Measurements from ENCODE around the gene CLSTN1. TPM values are rescaled to one million over a fixed set of nuclear protein-coding genes. Genes with fewer than 3 reads are reported as not detected.

Gene CLSTN1
- total and polyA plus RNA-seq, 2 of the 13 experiments (the other 11 are each of a cell fraction or from before 2014, with no cell fraction given) = 19.7 to 29.8 TPM

DNA sequence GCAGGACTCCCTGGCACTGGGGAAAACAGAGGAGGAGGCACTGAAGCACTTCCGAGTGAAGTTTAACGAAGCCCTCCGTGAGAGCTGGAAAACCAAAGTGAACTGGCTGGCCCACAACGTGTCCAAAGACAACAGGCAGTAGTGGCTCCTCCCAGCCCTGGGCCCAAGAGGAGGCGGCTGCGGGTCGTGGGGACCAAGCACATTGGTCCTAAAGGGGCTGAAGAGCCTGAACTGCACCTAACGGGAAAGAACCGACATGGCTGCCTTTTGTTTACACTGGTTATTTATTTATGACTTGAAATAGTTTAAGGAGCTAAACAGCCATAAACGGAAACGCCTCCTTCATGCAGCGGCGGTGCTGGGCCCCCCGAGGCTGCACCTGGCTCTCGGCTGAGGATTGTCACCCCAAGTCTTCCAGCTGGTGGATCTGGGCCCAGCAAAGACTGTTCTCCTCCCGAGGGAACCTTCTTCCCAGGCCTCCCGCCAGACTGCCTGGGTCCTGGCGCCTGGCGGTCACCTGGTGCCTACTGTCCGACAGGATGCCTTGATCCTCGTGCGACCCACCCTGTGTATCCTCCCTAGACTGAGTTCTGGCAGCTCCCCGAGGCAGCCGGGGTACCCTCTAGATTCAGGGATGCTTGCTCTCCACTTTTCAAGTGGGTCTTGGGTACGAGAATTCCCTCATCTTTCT lies 96.7 kb downstream of the CLSTN1 start:
- Histone ChIP-seq H3K4me3 (replicated peaks in 1 of 3; ENCODE audit: insufficient read depth in 1 of 3, low read depth in 2 of 3, low read length in 3 of 3) (no peak overlapping the region), H3K4me2 (ENCODE audit: low read depth, low read length) (no peak overlapping the region), H3K36me3 (replicated peaks in 1 of 2; ENCODE audit: control insufficient read depth in 1 of 2, insufficient read depth in 2 of 2, low read length in 2 of 2) (peaks cover 46 to 78% of the 10 kb centered on the region in 2 experiments), H3K27ac (ENCODE audit: extremely low read length, insufficient read depth, low read length) (no peak overlapping the region), H3K9me3 (ENCODE audit: low read length) (peaks cover 12% of the 10 kb centered on the region; the same call in 1 of the 2 replicates), H3K4me1 (ENCODE audit: insufficient read depth, low read length) (no peaks in the 10 kb centered on the region), H2AFZ (ENCODE audit: low read length) (no peak overlapping the region), H3K9ac (ENCODE audit: insufficient read depth, low read depth, low read length) (no peak overlapping the region), H3K27me3 (ENCODE audit: control insufficient read depth in 1 of 2, insufficient read depth in 2 of 2, low read length in 2 of 2) (no peaks in the 10 kb centered on the region), H3K79me2 (ENCODE audit: insufficient read depth, low read length) (no peaks in the 10 kb centered on the region), H4K20me1 (ENCODE audit: insufficient read depth, low read length) (no peaks in the 10 kb centered on the region)
- TF ChIP-seq AGO2 (optimal IDR thresholded peaks at IDR 0.05; ENCODE audit: low read depth, low read length) (peak; percentile 31), ZNF660 (CRISPR knock-in tag; IDR thresholded peaks at IDR 0.05; ENCODE audit: borderline replicate concordance, low read depth) (no peak)
- FAIRE-seq (no peak), ATAC-seq (no peak), DNase-seq (ENCODE audit: low spot score) (no peak)
- no TSS peak for BruUV-seq (replicated peaks)
- in situ Hi-C loops (cut with HindIII; ENCODE audit: extremely low pct_ligation_motif_present, low pct_unique_long_range_greater_than_20kb) (no loop called here), intact Hi-C loops (cut with micrococcal nuclease; ENCODE audit: unreplicated experiment) (no loop called here)
- ChIA-PET CTCF (ENCODE audit: low intra/inter-chr PET ratio, low total read pairs) (no interaction called here), POLR2A (interaction anchor here (1.3 kb wide), 1 partner anchor 9 kb away, joined by 4 read pairs; no protein-coding TSS in a partner anchor)
- 85% methylated on average over 18 of the region's 25 CpGs for whole genome bisulfite sequencing (ENCODE audit: low lambda C conversion rate)

DNA sequence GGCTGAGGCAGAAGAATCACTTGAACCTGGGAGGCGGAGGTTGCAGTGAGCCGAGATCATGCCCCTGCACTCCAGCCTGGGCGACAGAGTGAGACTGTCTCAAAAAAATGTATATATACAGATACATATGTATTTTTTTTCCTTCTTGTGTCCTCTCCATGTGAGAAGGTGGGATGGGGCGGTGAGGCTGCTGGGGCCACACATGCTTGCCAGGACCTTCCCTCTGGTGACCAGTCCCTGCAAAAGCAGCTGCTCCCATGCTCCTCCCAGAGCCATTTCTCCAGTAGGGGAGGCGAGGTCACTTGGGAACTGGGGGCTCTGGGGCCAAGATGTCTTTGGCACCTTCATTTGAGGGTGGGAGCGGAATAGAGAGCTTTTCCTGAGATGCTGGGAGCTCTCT lies 97.4 kb downstream of the CLSTN1 start:
- Histone ChIP-seq H3K4me1 (ENCODE audit: insufficient read depth, low read length) (no peaks in the 10 kb centered on the region), H4K20me1 (ENCODE audit: insufficient read depth, low read length) (no peaks in the 10 kb centered on the region), H3K79me2 (ENCODE audit: insufficient read depth, low read length) (no peaks in the 10 kb centered on the region), H3K4me3 (replicated peaks in 1 of 3; ENCODE audit: insufficient read depth in 1 of 3, low read depth in 2 of 3, low read length in 3 of 3) (no peak overlapping the region), H3K9ac (ENCODE audit: insufficient read depth, low read depth, low read length) (no peak overlapping the region), H3K9me3 (ENCODE audit: low read length) (peaks cover 12% of the 10 kb centered on the region; the same call in 1 of the 2 replicates), H3K27me3 (ENCODE audit: control insufficient read depth in 1 of 2, insufficient read depth in 2 of 2, low read length in 2 of 2) (no peaks in the 10 kb centered on the region), H2AFZ (ENCODE audit: low read length) (no peak overlapping the region), H3K27ac (ENCODE audit: extremely low read length, insufficient read depth, low read length) (no peak overlapping the region), H3K4me2 (ENCODE audit: low read depth, low read length) (no peak overlapping the region), H3K36me3 (replicated peaks in 1 of 2; ENCODE audit: control insufficient read depth in 1 of 2, insufficient read depth in 2 of 2, low read length in 2 of 2) (peaks cover 43 to 78% of the 10 kb centered on the region in 2 experiments)
- FAIRE-seq (no peak), DNase-seq (ENCODE audit: low spot score) (no peak), ATAC-seq (no peak)
- POLR2A ChIA-PET = interaction anchor here (1.3 kb wide), 1 partner anchor 9 kb away, joined by 4 read pairs; no protein-coding TSS in a partner anchor
- WGBS (ENCODE audit: low lambda C conversion rate) = 98% methylated on average over 6 of the region's 6 CpGs
- in situ Hi-C loops (cut with HindIII; ENCODE audit: extremely low pct_ligation_motif_present, low pct_unique_long_range_greater_than_20kb) = no loop called here
- no TSS peak for BruUV-seq (replicated peaks)
- intact Hi-C loops (cut with micrococcal nuclease; ENCODE audit: unreplicated experiment) = no loop called here
- TF ChIP-seq TAF1 (CRISPR knock-in tag; IDR thresholded peaks at IDR 0.05) (no peak), DMAP1 (CRISPR knock-in tag; IDR thresholded peaks at IDR 0.05) (no peak), MTA1 (CRISPR knock-in tag; IDR thresholded peaks at IDR 0.05; ENCODE audit: borderline replicate concordance) (no peak), THAP11 (CRISPR knock-in tag; IDR thresholded peaks at IDR 0.05) (no peak), ZNF629 (CRISPR knock-in tag; conservative IDR thresholded peaks at IDR 0.05) (no peak), ZNF34 (CRISPR knock-in tag; IDR thresholded peaks at IDR 0.05; ENCODE audit: borderline replicate concordance) (no peak), ZSCAN12 (CRISPR knock-in tag; IDR thresholded peaks at IDR 0.05) (no peak), NAIF1 (CRISPR knock-in tag; IDR thresholded peaks at IDR 0.05; ENCODE audit: borderline replicate concordance) (no peak), MYC (CRISPR knock-in tag; IDR thresholded peaks at IDR 0.05; ENCODE audit: borderline replicate concordance) (no peak), ZC3H13 (CRISPR knock-in tag; IDR thresholded peaks at IDR 0.05) (no peak), PHF20 (CRISPR knock-in tag; IDR thresholded peaks at IDR 0.05) (no peak), ZNF577 (CRISPR knock-in tag; IDR thresholded peaks at IDR 0.05; ENCODE audit: borderline replicate concordance, low read depth) (no peak), SRSF4 (IDR thresholded peaks at IDR 0.05; ENCODE audit: low read depth, low read length, poor library complexity, severe bottlenecking) (no peak)
- TF ChIP-seq, protein P1, sequence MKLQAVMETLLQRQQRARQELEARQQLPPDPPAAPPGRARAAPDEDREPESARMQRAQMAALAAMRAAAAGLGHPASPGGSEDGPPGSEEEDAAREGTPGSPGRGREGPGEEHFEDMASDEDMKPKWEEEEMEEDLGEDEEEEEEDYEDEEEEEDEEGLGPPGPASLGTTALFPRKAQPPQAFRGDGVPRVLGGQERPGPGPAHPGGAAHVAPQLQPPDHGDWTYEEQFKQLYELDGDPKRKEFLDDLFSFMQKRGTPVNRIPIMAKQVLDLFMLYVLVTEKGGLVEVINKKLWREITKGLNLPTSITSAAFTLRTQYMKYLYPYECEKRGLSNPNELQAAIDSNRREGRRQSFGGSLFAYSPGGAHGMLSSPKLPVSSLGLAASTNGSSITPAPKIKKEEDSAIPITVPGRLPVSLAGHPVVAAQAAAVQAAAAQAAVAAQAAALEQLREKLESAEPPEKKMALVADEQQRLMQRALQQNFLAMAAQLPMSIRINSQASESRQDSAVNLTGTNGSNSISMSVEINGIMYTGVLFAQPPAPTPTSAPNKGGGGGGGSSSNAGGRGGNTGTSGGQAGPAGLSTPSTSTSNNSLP (IDR thresholded peaks at IDR 0.05; ENCODE audit: low read depth, low read length) = no peak
- TF ChIP-seq, protein P2, sequence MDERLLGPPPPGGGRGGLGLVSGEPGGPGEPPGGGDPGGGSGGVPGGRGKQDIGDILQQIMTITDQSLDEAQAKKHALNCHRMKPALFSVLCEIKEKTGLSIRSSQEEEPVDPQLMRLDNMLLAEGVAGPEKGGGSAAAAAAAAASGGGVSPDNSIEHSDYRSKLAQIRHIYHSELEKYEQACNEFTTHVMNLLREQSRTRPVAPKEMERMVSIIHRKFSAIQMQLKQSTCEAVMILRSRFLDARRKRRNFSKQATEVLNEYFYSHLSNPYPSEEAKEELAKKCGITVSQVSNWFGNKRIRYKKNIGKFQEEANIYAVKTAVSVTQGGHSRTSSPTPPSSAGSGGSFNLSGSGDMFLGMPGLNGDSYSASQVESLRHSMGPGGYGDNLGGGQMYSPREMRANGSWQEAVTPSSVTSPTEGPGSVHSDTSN (CRISPR knock-in tag; IDR thresholded peaks at IDR 0.05) = no peak
- CTCF ChIA-PET (ENCODE audit: low intra/inter-chr PET ratio, low total read pairs) = no interaction called here

Measured in HepG2 (cell line).